CD4-positive, alpha-beta T cell treated with Interleukin-6 at 100 ng/mL for 8 hours (primary cell): Measurements from ENCODE around the gene SLC30A3.

Source experiments
- DNase-seq: peaks from one replicate; pipeline ENCODE4 v3.0.0-alpha.2; 2020; ENCODE audit warnings: mixed read lengths, low spot score

The SLC30A3 gene

GRCh38 chr2:27258051-27258450 lies 4.8 kb downstream of the SLC30A3 start:
- no peak for DNase-seq

DNA sequence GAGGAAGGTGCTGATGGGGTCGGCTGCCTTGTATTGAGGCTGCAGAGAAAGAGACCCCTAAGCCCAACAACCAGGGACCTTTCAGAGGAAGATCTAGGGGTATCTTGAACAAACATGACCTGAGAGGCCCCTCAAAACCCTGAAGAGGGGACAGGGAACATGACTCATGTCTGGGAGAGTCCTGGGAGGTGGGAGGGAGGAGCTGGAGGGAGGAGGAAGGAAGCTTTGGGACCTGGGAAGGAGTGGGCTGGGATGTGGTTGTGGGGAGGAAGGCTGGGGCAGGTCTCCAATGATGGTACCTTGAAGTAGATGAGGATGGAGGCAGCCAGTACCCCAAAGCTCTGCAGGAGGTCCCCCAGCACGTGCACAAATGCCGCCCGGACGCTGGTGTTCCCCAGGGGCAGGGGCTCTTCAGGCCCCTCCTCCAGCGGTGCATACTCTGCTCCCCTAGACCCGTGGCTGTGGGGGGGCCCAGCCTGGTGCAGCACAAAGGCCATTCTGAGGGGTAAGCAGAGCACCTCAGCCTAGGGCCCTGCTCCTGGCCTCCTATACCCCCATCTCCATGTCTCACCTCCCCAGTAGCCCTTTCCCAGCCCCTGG lies 5.9 kb downstream of the SLC30A3 start:
- no peak for DNase-seq

- DNase-seq, result no peak
Observed at GRCh38 chr2:27255660-27256059, 7.2 kb downstream of the SLC30A3 start.

DNA sequence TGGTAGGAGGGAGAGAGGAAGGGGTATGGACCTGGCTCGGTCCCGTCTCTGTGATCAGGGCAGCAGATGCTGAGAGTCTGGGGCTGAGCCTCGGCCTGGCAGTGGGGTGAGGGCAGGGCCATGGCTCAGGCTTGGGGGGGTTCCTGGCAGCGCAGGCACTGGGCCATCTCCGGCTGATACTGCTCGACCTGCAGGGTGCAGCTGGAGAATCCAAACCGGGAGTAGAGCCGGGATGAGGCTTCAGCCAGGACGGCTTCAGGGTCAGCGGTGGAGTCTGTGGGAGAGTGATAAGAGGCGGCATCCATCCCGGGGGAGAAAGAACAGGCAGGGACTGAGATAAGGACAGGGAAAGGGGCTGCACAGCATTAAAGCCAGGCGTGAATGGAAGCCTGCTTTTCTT lies 7.7 kb downstream of the SLC30A3 start:
- no peak for DNase-seq

GRCh38 chr2:27251766-27252165 lies 11.1 kb downstream of the SLC30A3 start:
- DNase-seq, result no peak

- DNase-seq, result no peak
Observed at GRCh38 chr2:27250652-27251379, 12.0 kb downstream of the SLC30A3 start.

GRCh38 chr2:27249891-27250651 lies 12.8 kb downstream of the SLC30A3 start:
- peak; percentile 36 for DNase-seq

- no peak for DNase-seq
Observed at GRCh38 chr2:27249159-27249890, 13.5 kb downstream of the SLC30A3 start.

GRCh38 chr2:27247893-27248292 lies 15.0 kb downstream of the SLC30A3 start:
- DNase-seq, result no peak

DNA sequence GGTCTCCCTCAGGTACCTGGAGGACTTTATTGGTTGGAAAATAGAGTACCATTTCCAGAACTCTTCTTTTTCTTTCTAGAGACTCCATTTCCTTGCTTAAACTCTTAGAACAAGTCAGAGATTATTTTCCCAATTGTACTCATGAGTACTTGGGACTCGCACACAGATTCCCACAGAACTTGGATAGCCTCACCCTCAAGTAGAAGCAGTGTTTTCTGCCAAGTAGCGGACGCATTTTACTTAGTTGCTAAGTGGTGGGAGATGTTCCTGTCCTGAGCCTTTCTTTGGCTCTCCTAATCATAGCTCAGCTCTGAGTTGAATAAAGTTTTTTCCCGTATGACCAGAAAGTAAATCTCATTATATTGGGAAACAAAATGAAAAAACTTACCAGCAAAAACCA lies 17.2 kb downstream of the SLC30A3 start:
- no peak for DNase-seq

DNA sequence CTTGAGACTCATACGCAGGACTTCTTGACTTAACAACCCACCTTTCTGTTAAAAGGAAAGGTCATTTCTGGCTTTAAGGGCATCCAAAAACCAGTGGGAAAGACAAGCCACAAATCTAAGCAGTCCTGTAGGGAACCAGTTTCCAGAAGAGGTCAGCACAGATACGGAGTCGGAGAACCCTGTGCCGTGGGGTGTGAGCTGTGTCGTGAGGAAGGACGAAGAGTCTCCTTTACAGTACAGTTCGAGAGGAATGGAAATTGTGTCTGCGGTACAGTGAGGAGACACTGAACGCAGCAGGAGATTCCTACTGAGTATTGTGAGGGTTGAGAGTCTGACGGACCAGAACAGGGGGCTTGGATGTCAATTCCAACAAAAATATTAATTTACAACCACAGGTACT lies 17.7 kb downstream of the SLC30A3 start:
- DNase-seq, result no peak

GRCh38 chr2:27243391-27244130 lies 19.3 kb downstream of the SLC30A3 start:
- no peak for DNase-seq

DNA sequence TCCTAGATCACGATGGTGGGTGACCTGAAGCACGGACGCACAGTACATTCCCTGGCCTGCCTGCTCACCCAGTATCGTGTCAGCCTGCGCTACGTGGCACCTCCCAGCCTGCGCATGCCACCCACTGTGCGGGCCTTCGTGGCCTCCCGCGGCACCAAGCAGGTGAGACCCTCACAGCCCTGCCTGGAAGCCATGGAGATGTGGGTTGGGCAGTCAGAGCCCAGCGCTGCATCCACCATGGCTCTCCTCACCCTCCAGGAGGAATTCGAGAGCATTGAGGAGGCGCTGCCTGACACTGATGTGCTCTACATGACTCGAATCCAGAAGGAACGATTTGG lies 20.3 kb downstream of the SLC30A3 start:
- DNase-seq, result no peak

- DNase-seq, result no peak
Observed at GRCh38 chr2:27241761-27242613, 20.9 kb downstream of the SLC30A3 start.

- DNase-seq, result no peak
Observed at GRCh38 chr2:27240406-27240805, 22.4 kb downstream of the SLC30A3 start.

DNA sequence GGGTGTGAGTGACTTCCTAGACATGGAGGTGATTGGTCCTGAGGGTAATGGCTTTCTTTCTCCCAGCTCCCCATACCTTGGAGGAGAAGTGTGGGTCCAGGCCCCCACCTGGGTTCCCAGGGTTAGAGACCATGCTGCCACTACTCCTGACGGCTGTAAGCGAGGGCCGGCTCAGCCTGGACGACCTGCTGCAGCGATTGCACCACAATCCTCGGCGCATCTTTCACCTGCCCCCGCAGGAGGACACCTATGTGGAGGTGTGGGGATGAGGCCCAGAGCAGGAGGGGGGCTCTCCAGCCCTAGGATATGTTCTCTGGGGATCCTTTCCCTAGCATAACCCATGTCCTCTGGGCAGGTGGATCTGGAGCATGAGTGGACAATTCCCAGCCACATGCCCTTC lies 23.9 kb downstream of the SLC30A3 start:
- no peak for DNase-seq

- DNase-seq, result no peak
Observed at GRCh38 chr2:27237341-27237945, 25.4 kb downstream of the SLC30A3 start.

GRCh38 chr2:27236626-27237025 lies 26.2 kb downstream of the SLC30A3 start:
- DNase-seq, result no peak

DNA sequence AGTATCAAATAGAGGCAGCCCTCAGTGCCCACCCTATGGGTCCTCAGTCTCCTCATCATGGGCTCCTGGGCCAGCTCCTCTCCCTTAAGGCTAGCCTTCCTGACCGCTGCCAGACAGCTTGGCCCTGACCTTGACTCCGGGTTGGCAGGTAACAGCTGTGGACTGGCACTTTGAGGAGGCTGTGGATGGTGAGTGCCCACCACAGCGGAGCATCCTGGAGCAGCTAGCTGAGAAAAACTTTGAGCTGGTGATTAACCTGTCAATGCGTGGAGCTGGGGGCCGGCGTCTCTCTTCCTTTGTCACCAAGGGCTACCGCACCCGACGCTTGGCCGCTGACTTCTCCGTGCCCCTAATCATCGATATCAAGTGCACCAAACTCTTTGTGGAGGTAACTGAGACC lies 26.7 kb downstream of the SLC30A3 start:
- no peak for DNase-seq

GRCh38 chr2:27233341-27233740 lies 29.5 kb downstream of the SLC30A3 start:
- no peak for DNase-seq

- no peak for DNase-seq
Observed at GRCh38 chr2:27231921-27232320, 30.9 kb downstream of the SLC30A3 start.
